ENCODE results near the gene SFXN5.

The SFXN5 gene

GRCh38 chr2:73018188-73018825, 53.2 kb downstream of the SFXN5 start:
- no peak for DNase-seq

DNA sequence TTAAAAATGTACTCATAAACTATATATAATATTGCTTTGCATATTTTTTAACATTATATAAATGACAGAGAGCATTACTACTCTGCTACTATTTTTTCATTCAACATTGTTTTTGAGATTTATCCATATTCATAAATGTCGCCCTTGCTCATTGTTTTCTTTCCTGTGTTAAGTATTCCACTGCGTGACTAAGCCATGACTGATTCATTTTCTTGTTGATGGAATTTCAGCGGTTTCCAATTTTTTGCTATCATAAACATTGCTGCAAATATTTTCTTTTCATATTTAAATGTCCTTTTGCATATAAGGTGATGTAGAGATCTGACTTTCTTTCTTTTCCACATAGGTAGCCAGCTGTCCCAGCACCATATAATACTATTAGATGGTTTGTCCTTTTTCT, 57.6 kb downstream of the SFXN5 start:
- DNase-seq = no peak

GRCh38 chr2:73009177-73009839, 62.2 kb downstream of the SFXN5 start:
- no peak for DNase-seq

DNA sequence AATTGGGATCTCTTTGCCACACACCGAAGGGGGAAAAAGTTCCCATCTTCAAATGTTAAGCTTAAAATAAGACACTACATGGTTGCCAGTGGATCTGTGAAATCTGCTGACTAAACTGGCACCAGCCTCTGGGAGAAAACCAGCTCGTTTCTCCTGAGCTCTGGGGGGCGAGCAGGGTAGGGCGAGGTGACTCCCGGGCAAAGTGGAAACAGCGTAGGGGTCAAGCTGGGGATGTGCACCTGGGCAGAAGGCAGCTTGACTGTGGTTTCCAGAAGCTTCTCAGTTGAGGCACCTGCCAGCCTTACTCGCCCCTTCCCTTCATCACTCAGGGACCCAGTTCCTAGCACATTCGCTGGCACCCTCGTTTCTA, 62.8 kb downstream of the SFXN5 start:
- no peak for DNase-seq

DNA sequence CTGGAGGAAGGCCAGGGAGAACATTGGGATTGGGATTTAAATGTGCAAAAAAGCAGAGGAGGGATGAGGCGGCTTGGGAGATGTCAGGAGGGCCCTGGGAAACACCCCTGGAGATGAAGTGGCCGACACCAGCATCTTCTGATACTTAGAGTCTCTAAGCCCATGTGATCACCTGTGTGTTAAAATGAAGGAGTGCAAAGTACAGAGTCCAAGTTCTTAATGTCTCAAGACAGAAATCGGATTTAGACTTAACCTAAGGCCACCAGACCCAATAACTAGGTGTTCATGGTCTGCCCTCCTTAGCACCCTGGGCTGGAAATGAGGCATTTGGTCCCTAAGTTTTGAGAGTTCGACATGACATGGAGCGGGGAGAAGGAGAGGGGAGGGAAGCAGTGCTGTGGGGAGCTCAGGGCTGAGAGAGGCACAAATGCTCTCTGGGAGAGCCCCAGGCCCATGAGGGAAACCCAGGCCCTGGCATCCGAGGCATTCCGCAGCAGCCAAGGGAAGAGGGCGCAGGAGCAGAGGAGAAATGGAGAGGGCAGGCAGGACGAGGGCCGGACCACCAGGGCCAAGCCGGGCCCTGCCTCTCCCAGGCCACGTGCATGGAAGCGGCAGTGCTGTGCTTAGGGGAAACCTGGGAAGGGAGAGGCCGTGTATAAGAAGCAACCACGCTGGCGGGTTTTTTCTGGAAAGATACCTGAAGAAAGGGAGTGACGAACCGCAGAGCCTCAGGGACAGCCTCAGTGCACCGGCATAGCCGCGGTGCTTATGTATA, 63.3 kb downstream of the SFXN5 start:
- DNase-seq = no peak

DNA sequence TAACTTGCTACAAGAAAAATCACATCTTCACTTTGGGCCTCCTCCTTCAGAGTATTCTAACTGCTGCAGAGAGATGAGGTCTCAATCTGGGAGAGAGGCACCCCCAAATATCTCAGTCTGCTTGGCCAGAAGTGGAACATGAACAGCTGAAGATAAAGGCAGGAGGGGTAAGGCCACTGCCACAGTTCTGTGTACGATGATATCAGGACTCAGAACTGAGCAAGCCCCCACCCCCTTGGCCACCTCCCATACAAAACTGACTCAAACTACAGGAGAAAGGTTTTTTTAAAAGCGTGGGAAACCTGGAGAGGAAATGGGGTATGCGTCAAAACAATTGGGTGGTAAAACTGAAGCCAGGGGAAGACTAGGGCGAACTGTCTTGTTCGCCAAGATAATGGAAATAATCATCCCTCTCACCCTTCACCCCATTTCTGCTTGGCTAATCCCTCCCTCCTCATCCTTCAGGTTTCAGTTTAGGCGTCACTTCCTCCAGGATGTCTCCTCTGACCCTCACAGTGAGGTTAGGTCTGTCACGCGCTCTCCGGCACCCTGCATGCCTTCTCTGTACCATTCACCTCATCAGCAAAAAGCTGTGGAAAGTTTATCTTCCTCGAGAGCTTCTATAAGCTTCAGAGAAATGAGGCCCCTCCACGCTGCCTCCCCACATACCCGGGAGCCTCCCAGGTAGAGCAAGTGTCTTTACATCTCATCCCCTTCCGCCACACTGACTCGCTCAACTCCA, 64.4 kb downstream of the SFXN5 start:
- no peak for DNase-seq

- no peak for DNase-seq
Measured at GRCh38 chr2:73004889-73005596, 66.5 kb downstream of the SFXN5 start.

DNA sequence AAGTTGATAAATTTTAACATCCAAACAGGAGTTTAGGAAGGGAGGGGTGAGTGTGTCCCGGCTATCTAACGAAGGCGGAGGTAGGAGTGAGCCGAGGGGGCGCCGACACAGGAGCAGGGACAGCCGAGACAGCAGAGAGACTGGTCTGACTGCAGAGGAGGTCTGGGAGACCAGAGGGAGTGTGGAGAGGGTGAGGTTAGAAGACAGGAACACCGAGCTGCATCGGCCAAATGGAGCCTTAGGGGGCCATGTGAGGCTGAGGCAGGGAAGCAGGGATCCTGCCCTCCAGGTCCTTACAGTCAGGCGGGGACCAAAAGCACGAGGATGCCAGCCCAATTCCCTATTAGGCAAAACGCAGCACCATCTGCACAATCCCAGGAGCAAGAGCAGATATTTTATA, 67.0 kb downstream of the SFXN5 start:
- DNase-seq = no peak

- no peak for DNase-seq
Measured at GRCh38 chr2:73003027-73003426, 68.5 kb downstream of the SFXN5 start.

- DNase-seq = no peak
Measured at GRCh38 chr2:73000808-73001570, 70.5 kb downstream of the SFXN5 start.

DNA sequence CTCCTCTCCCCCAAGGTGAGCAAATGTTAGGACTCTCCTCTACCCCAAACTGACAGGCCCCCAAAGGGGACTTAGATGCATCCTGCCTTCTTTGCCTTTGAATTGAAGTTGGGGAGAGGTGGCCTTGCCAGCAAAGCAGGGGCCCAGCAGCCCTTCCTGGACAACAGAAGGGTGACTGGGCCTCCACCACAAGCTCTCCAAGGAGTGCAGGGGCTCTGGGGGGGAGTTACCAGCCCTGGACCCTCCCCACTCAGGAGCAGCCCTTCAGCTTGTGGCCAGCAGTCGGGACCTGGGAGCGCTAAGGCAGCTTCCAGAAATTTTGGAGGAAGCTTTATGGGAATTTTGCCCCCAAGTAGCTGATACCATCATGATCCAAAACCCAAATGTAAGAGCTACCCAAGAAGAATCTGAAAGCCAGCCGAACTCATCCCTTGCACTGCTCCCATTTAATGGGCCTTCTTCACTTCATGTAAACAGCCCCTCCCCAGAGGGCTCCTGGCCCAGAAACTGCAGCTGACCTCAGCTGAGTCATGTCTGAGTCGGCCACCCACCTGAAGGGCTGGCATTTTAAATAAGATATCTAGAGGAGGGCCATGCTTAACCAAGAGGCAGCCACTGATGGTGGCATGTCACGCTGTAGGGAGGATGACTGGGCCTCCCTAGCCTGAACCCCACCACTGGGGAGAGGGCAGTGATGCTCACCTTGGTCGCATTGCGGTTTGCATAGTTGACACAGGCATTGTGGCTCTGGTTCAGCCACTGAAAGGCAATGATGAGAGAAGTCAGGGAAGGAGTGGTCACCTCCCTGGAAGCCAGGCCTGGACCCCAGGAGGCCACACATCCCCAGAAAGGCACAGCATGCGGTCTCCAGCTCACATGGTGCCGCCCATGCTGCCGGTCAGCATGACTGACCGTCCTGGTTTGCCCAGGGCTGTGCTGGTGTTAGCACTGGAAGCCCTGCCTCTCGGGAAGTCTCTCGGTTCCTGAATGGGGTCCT, 71.5 kb downstream of the SFXN5 start:
- DNase-seq = no peak

DNA sequence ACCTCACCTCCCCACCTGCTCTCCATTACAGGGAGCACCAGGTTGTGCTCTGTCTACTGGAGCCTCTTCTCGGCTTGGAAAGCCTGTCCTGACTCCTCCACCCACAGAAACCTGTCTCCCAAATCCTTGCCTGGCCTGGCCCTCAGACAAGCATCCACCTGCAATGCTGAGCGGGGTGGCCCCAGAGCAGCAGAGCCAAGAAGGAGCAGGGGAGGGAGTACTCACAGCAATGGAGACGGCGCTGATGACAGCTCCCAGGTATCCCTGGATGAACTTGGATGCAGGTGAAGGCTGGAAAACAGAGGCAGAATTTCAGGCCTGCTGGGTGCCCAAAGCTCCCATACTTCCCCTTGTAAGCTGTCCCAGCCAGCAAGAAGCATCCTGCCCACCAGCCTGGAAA, 72.8 kb downstream of the SFXN5 start:
- no peak for DNase-seq

DNA sequence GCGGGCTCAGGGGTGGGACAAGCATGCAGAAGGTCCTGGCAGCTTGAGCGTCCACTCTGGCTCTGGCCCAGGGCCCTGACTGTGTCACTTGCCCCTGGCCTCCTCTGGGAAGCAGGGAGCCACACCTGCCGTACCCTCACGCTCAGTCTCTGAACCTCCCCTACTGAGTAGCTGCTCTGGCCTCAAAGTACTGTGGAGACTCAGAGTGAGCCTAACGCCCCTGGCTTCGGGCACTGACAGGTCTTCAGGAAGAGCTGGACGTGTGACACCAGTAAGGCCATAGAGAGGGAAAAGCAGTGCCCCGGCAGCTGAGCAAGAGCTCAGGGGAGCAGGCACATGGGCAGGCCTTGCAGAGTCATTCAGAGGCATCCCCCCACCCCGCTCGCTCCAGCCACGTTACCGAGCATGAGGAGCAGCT, 73.3 kb downstream of the SFXN5 start:
- no peak for DNase-seq

- no peak for DNase-seq
Measured at GRCh38 chr2:72996117-72996502, 75.4 kb downstream of the SFXN5 start.

DNA sequence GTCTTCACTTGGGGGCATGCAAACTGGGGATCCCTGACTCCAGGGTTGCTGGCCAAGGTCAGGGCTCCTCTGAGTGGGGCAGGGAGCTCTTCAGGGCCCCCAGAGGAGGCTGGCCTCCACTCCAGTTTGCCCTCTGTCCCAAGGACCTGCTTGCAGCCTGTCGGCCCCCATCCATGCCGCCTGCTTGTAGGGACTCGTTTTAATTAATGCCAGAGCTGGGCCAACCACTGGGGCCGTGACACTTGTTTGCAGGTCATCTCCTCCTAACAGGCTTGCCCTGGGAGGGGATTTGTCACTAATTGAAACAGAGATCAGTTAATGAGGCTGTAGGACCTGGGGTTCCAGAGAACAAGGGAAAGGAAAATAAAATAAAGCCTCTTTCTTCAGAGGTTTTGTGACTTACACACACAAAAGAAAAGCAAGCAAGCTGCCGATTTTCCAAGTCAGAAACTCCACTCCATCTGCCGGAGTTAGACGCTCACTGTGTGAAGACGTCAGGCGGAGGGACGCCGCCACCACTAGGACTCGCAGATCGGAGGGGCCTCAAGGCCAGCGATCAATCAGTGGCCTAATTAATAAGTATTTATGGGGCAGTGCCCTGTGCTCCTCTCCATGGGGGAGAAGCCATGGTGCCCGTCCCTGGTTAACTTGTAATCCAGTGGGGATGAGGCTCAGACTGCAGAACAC, 75.9 kb downstream of the SFXN5 start:
- no peak for DNase-seq

DNA sequence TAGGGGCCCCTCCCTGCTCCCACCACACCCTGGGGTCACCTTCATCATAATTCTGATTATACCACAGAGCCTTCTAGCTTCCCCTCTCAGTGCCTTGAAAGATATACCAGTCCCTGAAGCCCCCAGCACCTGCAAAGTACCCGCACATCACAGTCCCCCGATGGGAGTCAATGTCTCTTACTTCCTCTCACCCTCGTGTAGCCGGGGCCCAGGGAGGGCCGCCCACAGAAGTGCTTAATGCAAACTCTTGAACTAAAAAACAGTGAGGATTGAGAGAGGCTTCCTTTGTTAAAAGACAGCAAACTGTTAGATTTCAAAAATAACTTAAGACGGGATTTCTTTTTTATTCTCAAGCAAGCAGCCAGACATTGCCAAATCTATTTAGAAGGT, 76.5 kb downstream of the SFXN5 start:
- DNase-seq = no peak

GRCh38 chr2:72994282-72994990, 77.1 kb downstream of the SFXN5 start:
- DNase-seq = no peak

- no peak for DNase-seq
Measured at GRCh38 chr2:72993933-72994280, 77.6 kb downstream of the SFXN5 start.

GRCh38 chr2:72993147-72993932, 78.2 kb downstream of the SFXN5 start:
- no peak for DNase-seq
